Aorta (tissue), 5 donors: ENCODE measurements around the gene POLR1H. TPM values are rescaled to one million over a fixed set of nuclear protein-coding genes. Genes with fewer than 3 reads are reported as not detected.

ENCODE experiments used
- ATAC-seq: fragments of 200-7000 bp; cut with Tn5 transposase; one replicate; pipeline ENCODE4 v1.9.1; 2022; ENCODE audit warnings: moderate library complexity; ENCODE audit not compliant: low FRiP score
- DNase-seq, 2 donors: peaks; one replicate each; pipeline ENCODE4 v3.0.0-alpha.2; 2020
- H3K27ac ChIP-seq, 2 donors: one replicate each; pipeline ENCODE4 v1.5.1; 2013; ENCODE audit warnings: low read length in 2 of 2, mild to moderate bottlenecking in 2 of 2, moderate library complexity in 2 of 2, control low read depth in 1 of 2, inconsistent platforms in 1 of 2, low read depth in 1 of 2
- H3K27me3 ChIP-seq, 2 donors: one replicate each; pipeline ENCODE4 v1.6.1; 2013; ENCODE audit warnings: control low read depth in 1 of 2, low read length in 1 of 2, mild to moderate bottlenecking in 1 of 2, moderate library complexity in 1 of 2; ENCODE audit not compliant: insufficient read depth in 2 of 2, control insufficient read depth in 1 of 2
- H3K36me3 ChIP-seq, 2 donors: one replicate each; pipeline ENCODE4 v1.6.1; 2013; ENCODE audit warnings: control low read depth in 1 of 2, low read length in 1 of 2, mild to moderate bottlenecking in 1 of 2; ENCODE audit not compliant: insufficient read depth in 2 of 2, control insufficient read depth in 1 of 2
- H3K4me1 ChIP-seq, 2 donors: one replicate each; pipeline ENCODE4 v1.6.1; 2013; ENCODE audit warnings: low read length in 2 of 2, control low read depth in 1 of 2, mild to moderate bottlenecking in 1 of 2, moderate library complexity in 1 of 2; ENCODE audit not compliant: insufficient read depth in 2 of 2, control insufficient read depth in 1 of 2
- H3K4me3 ChIP-seq, 2 donors: one replicate each; pipeline ENCODE4 v1.5.1; 2013; ENCODE audit warnings: low read length in 2 of 2, control low read depth in 1 of 2, mild to moderate bottlenecking in 1 of 2
- H3K9me3 ChIP-seq: one replicate; pipeline ENCODE4 v1.6.1; 2013; ENCODE audit warnings: mild to moderate bottlenecking, low read length; ENCODE audit not compliant: control insufficient read depth
- WGBS, 2 donors: extraction: QIAGEN DNeasy Blood & Tissue Kit; methylation state at CpG; one replicate each; pipeline ENCODE4 v1.1.7; 2013; 5-methylcytosine and 5-hydroxymethylcytosine counted together
- intact Hi-C, 2 donors: fragments of 100-400 bp; cut with DNase I; formaldehyde crosslinking; loops; one replicate each; pipeline versions ENCODE4 v1.14.2 to v1.15.0; 2022
- polyA plus RNA-seq, 2 donors: library from polyadenylated mRNA; stranded (reverse); fragments of 200-250 nt; gene quantifications; one replicate each; pipeline ENCODE4 v1.2.3, GENCODE V29; 2013
- total RNA-seq, 2 donors: library from RNA; stranded (reverse); fragmentation: NEBNext Ultra II Directional; extraction: Animal tissue kit (Norgen Biotek cat#: 25700); gene quantifications; one replicate each; pipeline ENCODE4 v1.2.1, GENCODE V29; 2021
- donor health status: healthy with polysubstance abuse.
- donor health status: Bipolar disorder and iron deficiency.
- donor health status: DM: no; HTN: no; CAD: no.
- donor health status: DM: no; HTN: no; CAD: no.
- donor health status: DM: yes; HTN: yes; CAD: no.

POLR1H gene
- total and polyA plus RNA-seq, 4 donors, result 20.5 to 42.1 (median 21.2) TPM

DNA sequence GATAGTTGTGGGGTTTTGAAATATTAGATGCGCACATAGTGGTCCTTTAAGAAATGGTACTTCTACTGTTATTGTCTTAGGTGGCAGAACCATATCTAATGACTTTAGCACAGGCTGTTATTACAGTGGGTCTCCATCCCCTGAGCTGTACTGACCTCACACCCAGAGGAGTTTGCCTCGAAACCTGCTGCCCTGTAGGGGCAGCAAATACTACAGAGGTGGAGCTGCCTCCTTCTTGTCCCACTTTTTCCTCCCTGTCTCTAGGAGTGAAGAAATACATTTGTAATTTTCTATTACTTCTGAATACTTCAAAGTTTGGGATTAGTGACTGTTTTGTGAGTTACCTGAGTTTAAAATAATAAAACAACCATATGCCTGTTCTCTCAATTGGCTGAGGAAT is 43.6 kb downstream of the POLR1H start:
- 76 to 91% methylated on average over 2 of the region's 2 CpGs for WGBS, 2 donors
- no peaks in the 10 kb centered on the region for H3K27me3 ChIP-seq
- intact Hi-C loops, result no loop called here

GRCh38 chr6:30111266-30111856 is 50.3 kb downstream of the POLR1H start:
- no peak overlapping the region for H3K27ac ChIP-seq
- H3K27me3 ChIP-seq, result no peaks in the 10 kb centered on the region
- DNase-seq (no peak), ATAC-seq (no peak)
- no peaks in the 10 kb centered on the region for H3K4me1 ChIP-seq
- no peaks in the 10 kb centered on the region for H3K9me3 ChIP-seq
- H3K36me3 ChIP-seq, result no peaks in the 10 kb centered on the region
- no peak overlapping the region for H3K4me3 ChIP-seq
- WGBS, 2 donors, result 35 to 47% methylated on average over 27 of the region's 27 CpGs
- intact Hi-C loops, result no loop called here

More for the DNA sequence above, 43.6 kb downstream of the POLR1H start:
- no peak overlapping the region for H3K27ac ChIP-seq
- no peaks in the 10 kb centered on the region for H3K9me3 ChIP-seq
- no peak overlapping the region for H3K4me3 ChIP-seq
- no peaks in the 10 kb centered on the region for H3K4me1 ChIP-seq
- H3K36me3 ChIP-seq, result no peaks in the 10 kb centered on the region
- DNase-seq (no peak), ATAC-seq (no peak)

GRCh38 chr6:30112402-30112994 is 51.4 kb downstream of the POLR1H start:
- H3K4me1 ChIP-seq, result no peaks in the 10 kb centered on the region
- no peaks in the 10 kb centered on the region for H3K36me3 ChIP-seq
- H3K4me3 ChIP-seq, result no peak overlapping the region
- intact Hi-C loops, result no loop called here
- H3K9me3 ChIP-seq, result no peaks in the 10 kb centered on the region
- ATAC-seq, result no peak
- DNase-seq, result no peak
- 70 to 72% methylated on average over 10 of the region's 10 CpGs for WGBS, 2 donors
- no peak overlapping the region for H3K27ac ChIP-seq
- H3K27me3 ChIP-seq, result no peaks in the 10 kb centered on the region

DNA sequence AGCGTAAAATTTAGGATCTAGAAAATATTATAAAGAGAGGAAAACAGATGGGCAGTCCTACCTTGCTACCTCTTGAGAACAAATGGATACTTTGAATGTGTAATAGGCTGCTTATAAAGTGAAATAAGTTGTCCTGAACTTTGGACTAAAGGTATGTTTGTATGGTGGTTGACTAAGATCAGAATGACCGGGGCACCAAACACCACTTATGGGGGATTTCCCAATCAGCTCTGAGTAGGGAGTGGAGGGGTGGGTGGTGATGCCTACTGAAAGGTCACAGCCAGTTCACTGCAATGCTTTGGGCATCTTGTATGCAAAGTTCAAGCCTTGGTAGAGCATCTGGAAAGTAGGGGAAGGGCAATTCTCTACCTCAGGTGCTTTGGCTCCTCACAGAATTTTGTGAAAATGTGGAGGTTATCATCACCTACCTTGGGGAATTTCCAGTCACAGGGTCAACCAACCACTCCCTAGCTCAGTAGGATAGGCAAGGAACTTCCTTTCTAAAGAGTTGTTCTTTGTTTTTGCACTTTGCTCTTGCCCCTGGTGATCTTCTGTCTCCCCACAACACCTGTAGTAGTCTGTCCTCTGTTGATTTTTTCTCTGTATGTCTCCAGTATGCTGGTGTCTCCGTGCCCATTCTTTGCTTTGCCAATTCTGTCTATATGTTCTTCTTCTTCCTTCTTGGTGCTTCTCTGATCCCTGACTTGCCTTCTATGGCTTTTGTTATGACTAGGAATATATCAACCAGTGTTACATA is 52.1 kb downstream of the POLR1H start, which contains the start of gene TRIM31:
Gene TRIM31 (minus strand): TSS at position 88 of the 757 bp plus-strand sequence. CDS start 285 bp downstream, outside the sequence.
- WGBS, 2 donors, result 80 to 82% methylated on average over 3 of the region's 3 CpGs
- DNase-seq, result no peak
- no peak within 1 kb of the TSS for H3K27ac ChIP-seq
- no peak for ATAC-seq
- H3K4me1 ChIP-seq, result no peaks in the 10 kb centered on the region
- no peaks in the 10 kb centered on the region for H3K27me3 ChIP-seq
- H3K4me3 ChIP-seq, result no peak within 1 kb of the TSS
- H3K9me3 ChIP-seq, result no peaks in the 10 kb centered on the region
- intact Hi-C loops, result no loop called here
- no peaks in the 10 kb centered on the region for H3K36me3 ChIP-seq

DNA sequence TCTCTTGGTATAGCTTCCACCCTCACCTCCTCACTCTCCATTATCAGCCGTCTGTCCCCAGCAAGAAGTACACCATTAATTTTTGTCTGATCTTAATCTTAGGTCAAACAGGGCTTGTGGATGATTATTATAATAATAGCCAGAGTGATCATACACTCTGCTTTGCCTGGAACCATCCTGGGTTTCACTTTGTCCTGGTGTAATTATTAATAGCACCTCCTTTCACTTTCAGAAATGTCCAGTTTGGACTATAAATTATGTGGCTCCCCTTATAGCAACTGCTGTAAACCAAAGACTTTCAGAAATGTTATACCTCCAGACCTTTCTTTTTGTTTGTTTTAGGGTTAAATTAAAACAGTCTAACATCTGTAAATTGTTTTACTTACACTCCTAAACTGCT is 52.8 kb downstream of the POLR1H start:
- Histone ChIP-seq H3K27ac (no peak overlapping the region), H3K4me1 (no peaks in the 10 kb centered on the region), H3K4me3 (no peak overlapping the region), H3K36me3 (no peaks in the 10 kb centered on the region), H3K9me3 (no peaks in the 10 kb centered on the region), H3K27me3 (no peaks in the 10 kb centered on the region)
- no peak for DNase-seq
- no peak for ATAC-seq
- intact Hi-C loops, result no loop called here
- WGBS, 2 donors, result 65 to 81% methylated on average over 1 of the region's 1 CpG

Other genes with a start within 250 kb of the POLR1H start
- 1 to 10 TPM in 1 of 2 donors, under 1 TPM in 1; 0.29 to 1.3 TPM for gene HLA-G, start 233.4 kb upstream of the POLR1H start, total RNA-seq
- gene HLA-G, start 233.4 kb upstream of the POLR1H start, polyA plus RNA-seq, result under 1 TPM in 1 of 2 donors, not detected in 1; 0.88 TPM
- gene HLA-A, start 118.7 kb upstream of the POLR1H start, total RNA-seq, result 100 to 1,000 TPM; 468 to 599 TPM
- 100 to 1,000 TPM; 216 to 526 TPM for gene HLA-A, start 118.7 kb upstream of the POLR1H start, polyA plus RNA-seq
- 10 to 100 TPM; 40.0 to 43.8 TPM for gene PPP1R11, start 5.9 kb downstream of the POLR1H start, total RNA-seq
- 10 to 100 TPM; 61.6 to 66.7 TPM for gene PPP1R11, start 5.9 kb downstream of the POLR1H start, polyA plus RNA-seq
- gene RNF39, start 14.5 kb downstream of the POLR1H start, total RNA-seq, result not detected
- gene RNF39, start 14.5 kb downstream of the POLR1H start, polyA plus RNA-seq, result under 1 TPM in 1 of 2 donors, not detected in 1; 0.26 TPM
- gene TRIM31, start 51.8 kb downstream of the POLR1H start, total RNA-seq, result not detected
- gene TRIM31, start 51.8 kb downstream of the POLR1H start, polyA plus RNA-seq, result 10 to 100 TPM in 1 of 2 donors, under 1 TPM in 1; 0.79 to 13.8 TPM
- not detected for gene TRIM40, start 74.9 kb downstream of the POLR1H start, total RNA-seq
- 1 to 10 TPM in 1 of 2 donors, not detected in 1; 2.9 TPM for gene TRIM40, start 74.9 kb downstream of the POLR1H start, polyA plus RNA-seq
- gene TRIM10, start 99.9 kb downstream of the POLR1H start, total RNA-seq, result under 1 TPM in 1 of 2 donors, not detected in 1; 0.12 TPM
- gene TRIM10, start 99.9 kb downstream of the POLR1H start, polyA plus RNA-seq, result under 1 TPM in 1 of 2 donors, not detected in 1; 0.13 TPM
- not detected for gene TRIM15, start 102.3 kb downstream of the POLR1H start, total RNA-seq
- gene TRIM15, start 102.3 kb downstream of the POLR1H start, polyA plus RNA-seq, result 1 to 10 TPM; 1.6 to 7.0 TPM
- gene TRIM26, start 152.1 kb downstream of the POLR1H start, total RNA-seq, result 10 to 100 TPM; 35.1 to 36.5 TPM
- gene TRIM26, start 152.1 kb downstream of the POLR1H start, polyA plus RNA-seq, result 10 to 100 TPM; 20.1 to 24.3 TPM